D721Med (cell line): ENCODE measurements around the gene CHAC2.

Experiments used
- DNase-seq: peaks from one replicate; pipeline ENCODE4 v3.0.0; 2011; ENCODE audit warnings: low spot score; ENCODE audit not compliant: insufficient read length
- FAIRE-seq: peaks from 2 replicates; lab custom pipeline; 2011; peaks lifted over from hg19 to GRCh38; lab: Jason Lieb, UNC
- TF ChIP-seq, protein P1 (sequence below): IDR thresholded peaks from 2 replicates; pipeline ENCODE4 v1.5.1; 2012; ENCODE audit warnings: mild to moderate bottlenecking, control low read depth; ENCODE audit not compliant: insufficient read depth; ENCODE audit errors: missing control alignments

The CHAC2 gene

DNA sequence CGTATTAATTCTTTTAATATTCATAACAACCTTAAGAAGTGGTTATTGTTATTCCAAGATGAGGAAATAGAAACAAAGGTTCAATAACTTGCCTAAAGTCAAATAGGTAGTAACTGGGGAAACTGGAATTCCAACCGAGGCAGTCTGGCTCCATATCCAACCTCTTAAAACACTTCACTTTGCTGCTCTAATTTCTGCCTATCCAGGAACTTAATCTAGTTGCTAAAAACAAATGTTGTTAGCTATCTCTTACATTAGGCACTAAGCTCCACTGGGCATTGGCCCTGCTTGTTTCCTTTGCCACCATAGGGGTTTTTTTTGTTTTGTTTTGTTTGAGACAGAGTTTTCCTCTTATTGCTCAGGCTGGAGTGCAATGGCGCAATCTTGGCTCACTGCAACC is 44.0 kb downstream of the CHAC2 start:
- no peak for FAIRE-seq
- TF ChIP-seq, protein P1, sequence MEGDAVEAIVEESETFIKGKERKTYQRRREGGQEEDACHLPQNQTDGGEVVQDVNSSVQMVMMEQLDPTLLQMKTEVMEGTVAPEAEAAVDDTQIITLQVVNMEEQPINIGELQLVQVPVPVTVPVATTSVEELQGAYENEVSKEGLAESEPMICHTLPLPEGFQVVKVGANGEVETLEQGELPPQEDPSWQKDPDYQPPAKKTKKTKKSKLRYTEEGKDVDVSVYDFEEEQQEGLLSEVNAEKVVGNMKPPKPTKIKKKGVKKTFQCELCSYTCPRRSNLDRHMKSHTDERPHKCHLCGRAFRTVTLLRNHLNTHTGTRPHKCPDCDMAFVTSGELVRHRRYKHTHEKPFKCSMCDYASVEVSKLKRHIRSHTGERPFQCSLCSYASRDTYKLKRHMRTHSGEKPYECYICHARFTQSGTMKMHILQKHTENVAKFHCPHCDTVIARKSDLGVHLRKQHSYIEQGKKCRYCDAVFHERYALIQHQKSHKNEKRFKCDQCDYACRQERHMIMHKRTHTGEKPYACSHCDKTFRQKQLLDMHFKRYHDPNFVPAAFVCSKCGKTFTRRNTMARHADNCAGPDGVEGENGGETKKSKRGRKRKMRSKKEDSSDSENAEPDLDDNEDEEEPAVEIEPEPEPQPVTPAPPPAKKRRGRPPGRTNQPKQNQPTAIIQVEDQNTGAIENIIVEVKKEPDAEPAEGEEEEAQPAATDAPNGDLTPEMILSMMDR, result no peak
- no peak for DNase-seq

DNA sequence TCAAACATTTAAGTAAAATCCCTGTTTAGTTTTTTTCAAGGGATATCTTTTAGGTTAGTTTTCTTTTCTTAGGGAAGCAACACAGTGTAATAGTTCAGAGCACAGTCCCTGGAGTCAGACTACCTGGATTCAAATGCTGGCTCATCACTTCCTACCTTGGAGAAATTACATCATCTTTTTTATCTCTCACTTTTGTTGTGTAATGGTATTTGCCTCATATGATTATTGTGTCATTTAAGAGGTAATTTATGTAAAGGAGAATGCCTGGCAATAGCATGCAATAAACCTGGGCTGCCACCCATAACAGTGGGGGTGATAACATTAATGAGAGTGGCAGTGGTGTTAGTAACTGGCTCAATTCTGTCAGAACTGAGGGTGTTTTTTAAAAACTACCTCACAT is 45.5 kb downstream of the CHAC2 start:
- FAIRE-seq, result no peak
- DNase-seq, result no peak
- TF ChIP-seq, protein P1, result no peak

DNA sequence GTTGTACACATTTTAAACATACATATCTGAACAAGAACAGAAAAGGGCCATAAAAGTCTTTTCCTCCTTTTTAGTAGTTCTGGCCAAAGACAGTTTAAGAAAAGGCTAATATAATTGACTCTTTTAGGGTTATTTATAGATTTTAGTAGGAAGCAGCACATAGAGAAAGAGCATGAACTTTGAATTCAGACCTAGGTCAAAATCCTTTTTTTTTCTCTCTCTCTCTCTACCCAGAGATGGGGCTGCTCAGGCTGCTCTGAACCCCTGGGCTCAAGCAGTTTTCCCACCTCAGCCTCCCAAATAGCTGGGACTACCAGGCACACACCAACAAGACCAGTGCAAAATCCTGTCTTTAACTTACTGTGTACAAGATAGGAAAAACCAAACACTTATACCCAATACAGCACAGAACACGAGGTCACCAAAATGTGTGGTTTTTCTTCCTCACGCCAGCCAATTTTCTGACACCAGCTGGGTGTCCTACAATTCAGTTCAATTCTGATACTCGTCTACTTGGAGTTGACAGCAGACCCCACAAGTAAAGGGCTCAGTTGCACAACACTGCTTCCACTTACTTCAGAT is 51.3 kb downstream of the CHAC2 start:
- FAIRE-seq, result no peak
- DNase-seq, result no peak
- TF ChIP-seq, protein P1, result no peak

DNA sequence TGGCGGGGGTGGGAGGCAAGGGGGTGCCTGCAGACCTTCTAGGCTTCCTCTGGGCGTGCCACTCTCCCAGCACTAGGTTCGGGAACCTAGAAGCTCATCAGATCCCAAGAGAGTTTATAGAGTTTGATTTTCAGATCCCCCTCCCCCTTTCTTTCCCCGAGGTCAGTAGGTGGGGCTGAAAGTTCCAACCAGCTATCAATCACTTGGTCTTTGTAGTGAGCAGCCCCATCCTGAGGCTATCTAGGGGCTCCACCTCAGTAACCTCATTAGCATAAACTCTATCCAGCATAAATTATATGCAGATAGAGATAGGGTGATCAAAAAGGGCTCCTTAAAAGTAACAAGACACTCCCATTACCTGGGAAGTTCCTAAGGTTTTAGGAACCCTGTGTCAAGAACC is 52.0 kb downstream of the CHAC2 start:
- TF ChIP-seq, protein P1, result no peak
- DNase-seq (no peak), FAIRE-seq (no peak)

DNA sequence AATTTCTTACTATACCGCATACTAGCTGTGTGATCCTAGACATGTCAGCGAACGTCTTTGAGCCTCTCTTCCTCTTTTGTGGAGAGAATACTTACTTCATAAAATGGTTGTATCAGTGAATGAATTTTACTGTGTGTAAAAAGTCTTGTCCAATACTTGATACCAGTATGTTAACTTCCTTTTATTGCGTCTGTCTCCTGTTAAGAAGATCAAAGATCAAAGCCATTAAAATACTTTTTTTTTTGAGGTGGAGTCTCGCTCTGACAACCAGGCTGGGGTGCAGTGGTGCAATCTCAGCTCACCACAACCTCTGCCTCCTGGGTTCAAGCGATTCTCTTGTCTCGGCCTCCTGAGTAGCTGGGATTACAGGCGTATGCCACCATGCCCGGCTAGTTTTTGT is 52.4 kb downstream of the CHAC2 start:
- TF ChIP-seq, protein P1, result no peak
- DNase-seq (no peak), FAIRE-seq (no peak)

DNA sequence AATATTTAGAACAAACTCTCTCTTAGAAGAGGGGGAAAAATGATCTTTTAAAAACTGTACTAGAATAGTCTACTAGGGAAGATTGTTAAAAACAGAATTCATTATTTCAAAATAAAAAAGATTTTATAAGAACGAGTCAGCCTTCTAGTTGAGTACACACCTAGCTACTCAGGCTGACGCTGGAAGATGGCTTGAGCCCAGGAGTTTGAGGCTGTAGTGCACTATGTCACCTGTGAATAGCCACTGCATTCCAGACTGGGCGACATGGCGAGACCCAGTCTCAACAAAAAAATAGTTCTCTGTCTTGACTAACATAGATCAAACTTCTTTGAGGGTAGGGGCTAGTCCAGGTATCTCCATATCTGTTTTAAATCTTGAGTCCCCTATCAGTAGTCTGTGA is 53.1 kb downstream of the CHAC2 start:
- FAIRE-seq (no peak), DNase-seq (no peak)
- TF ChIP-seq, protein P1, result no peak

DNA sequence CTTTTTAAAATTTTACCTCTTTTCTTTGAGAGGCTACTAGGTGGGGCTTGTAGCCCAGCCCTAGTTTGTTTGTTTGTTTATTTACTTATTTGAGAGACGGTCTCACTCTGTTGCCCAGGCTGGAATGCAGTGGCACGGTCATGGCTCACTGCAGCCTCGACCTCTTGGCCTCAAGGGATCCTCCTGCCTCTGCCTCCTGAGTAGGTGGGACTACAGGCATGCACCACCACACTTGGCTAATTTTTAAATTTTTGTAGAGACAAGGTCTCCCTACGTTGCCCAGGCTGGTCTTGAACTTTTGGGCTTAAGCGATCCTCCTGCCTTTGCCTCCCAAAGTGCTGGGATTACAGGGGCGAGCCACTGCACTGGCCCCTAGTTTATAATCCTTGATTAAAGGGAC is 54.2 kb downstream of the CHAC2 start:
- no peak for FAIRE-seq

More for the DNA sequence above, 54.2 kb downstream of the CHAC2 start:
- TF ChIP-seq, protein P1, result no peak
- DNase-seq, result no peak
